DND-41 (cell line): ENCODE results near the gene KIF25.

ENCODE experiments used
- ATAC-seq: fragments of 200-7000 bp; cut with Tn5 transposase; 3 replicates; pipeline ENCODE4 v1.9.1; 2021; ENCODE audit warnings: low read depth; ENCODE audit not compliant: insufficient read depth
- DNase-seq: peaks from one replicate; pipeline ENCODE4 v3.0.0-alpha.2; 2020
- H2AFZ ChIP-seq: 2 replicates; pipeline ENCODE4 v1.6.0; 2012; ENCODE audit warnings: low read depth, low read length
- H3K27ac ChIP-seq: 2 replicates; pipeline ENCODE4 v1.5.1; 2012; ENCODE audit warnings: low read length, inconsistent platforms
- H3K27me3 ChIP-seq: fragments of 200-600 bp; sonication (generic); 2 replicates; pipeline ENCODE4 v1.6.0; 2012; ENCODE audit warnings: low read length, mild to moderate bottlenecking, inconsistent platforms; ENCODE audit not compliant: insufficient read depth, poor library complexity
- H3K36me3 ChIP-seq: 2 replicates; pipeline ENCODE4 v1.5.1; 2012; ENCODE audit warnings: low read length, inconsistent platforms; ENCODE audit not compliant: insufficient read depth
- H3K4me1 ChIP-seq: 2 replicates; pipeline ENCODE4 v1.5.1; 2012; ENCODE audit warnings: mild to moderate bottlenecking, low read length; ENCODE audit not compliant: insufficient read depth
- H3K4me2 ChIP-seq: 2 replicates; pipeline ENCODE4 v1.6.0; 2012; ENCODE audit warnings: mild to moderate bottlenecking, moderate library complexity, low read length, inconsistent platforms; ENCODE audit not compliant: insufficient read depth
- H3K4me3 ChIP-seq, 2 experiments: fragments of 200-600 bp in 1 of 2; shearing (Covaris generic) in 1 of 2; 2 replicates each; pipeline ENCODE4 v1.5.1; 2012 to 2016; ENCODE audit warnings: inconsistent platforms in 2 of 2, low read length in 2 of 2, mild to moderate bottlenecking in 2 of 2, low read depth in 1 of 2, moderate library complexity in 1 of 2
- H3K79me2 ChIP-seq: 2 replicates; pipeline ENCODE4 v1.6.0; 2012; ENCODE audit warnings: low read length, inconsistent platforms; ENCODE audit not compliant: insufficient read depth
- H3K9ac ChIP-seq: 2 replicates; pipeline ENCODE4 v1.6.0; 2012; ENCODE audit warnings: low read depth, mild to moderate bottlenecking, inconsistent platforms, low read length, moderate library complexity
- H3K9me3 ChIP-seq: 2 replicates; pipeline ENCODE4 v1.5.1; 2012; ENCODE audit warnings: low read length, moderate library complexity, mild to moderate bottlenecking, inconsistent platforms; ENCODE audit not compliant: insufficient read depth, severe bottlenecking
- H4K20me1 ChIP-seq: 2 replicates; pipeline ENCODE4 v1.6.0; 2012; ENCODE audit warnings: low read length; ENCODE audit not compliant: insufficient read depth
- CTCF ChIP-seq: IDR thresholded peaks from 2 replicates; pipeline ENCODE4 v1.5.1; 2012; ENCODE audit warnings: borderline replicate concordance, low read length, moderate library complexity, mild to moderate bottlenecking; ENCODE audit not compliant: poor library complexity, severe bottlenecking; ENCODE audit errors: extremely low read depth
- EZH2 ChIP-seq: IDR thresholded peaks from 3 replicates; pipeline ENCODE4 v1.6.1; 2012; ENCODE audit warnings: borderline replicate concordance, low read depth, mild to moderate bottlenecking, moderate library complexity, low read length, inconsistent platforms; ENCODE audit not compliant: severe bottlenecking

KIF25 gene

GRCh38 chr6:168063431-168063830 is 66.0 kb downstream of the KIF25 start:
- Histone ChIP-seq H3K27me3 (no peaks in the 10 kb centered on the region), H2AFZ (no peak overlapping the region), H3K4me2 (no peak overlapping the region), H3K79me2 (no peaks in the 10 kb centered on the region), H3K4me3 (no peak overlapping the region), H3K27ac (no peak overlapping the region), H3K9me3 (peaks cover 27% of the 10 kb centered on the region), H3K36me3 (no peaks in the 10 kb centered on the region), H3K9ac (no peak overlapping the region), H4K20me1 (no peaks in the 10 kb centered on the region), H3K4me1 (no peaks in the 10 kb centered on the region)
- ATAC-seq (no peak), DNase-seq (no peak)
- no peak for TF ChIP-seq CTCF
- TF ChIP-seq EZH2 = no peak

GRCh38 chr6:168064226-168064807 is 66.8 kb downstream of the KIF25 start:
- no peak for DNase-seq
- H2AFZ ChIP-seq = no peak overlapping the region
- peaks cover 23% of the 10 kb centered on the region for H3K9me3 ChIP-seq
- no peaks in the 10 kb centered on the region for H3K27me3 ChIP-seq
- H3K4me2 ChIP-seq = no peak overlapping the region
- no peak for ATAC-seq
- H3K4me3 ChIP-seq = no peak overlapping the region
- H3K36me3 ChIP-seq = no peaks in the 10 kb centered on the region
- H4K20me1 ChIP-seq = no peaks in the 10 kb centered on the region
- H3K79me2 ChIP-seq = no peaks in the 10 kb centered on the region
- TF ChIP-seq CTCF (no peak), EZH2 (no peak)
- H3K9ac ChIP-seq = no peak overlapping the region
- no peaks in the 10 kb centered on the region for H3K4me1 ChIP-seq
- H3K27ac ChIP-seq = no peak overlapping the region

DNA sequence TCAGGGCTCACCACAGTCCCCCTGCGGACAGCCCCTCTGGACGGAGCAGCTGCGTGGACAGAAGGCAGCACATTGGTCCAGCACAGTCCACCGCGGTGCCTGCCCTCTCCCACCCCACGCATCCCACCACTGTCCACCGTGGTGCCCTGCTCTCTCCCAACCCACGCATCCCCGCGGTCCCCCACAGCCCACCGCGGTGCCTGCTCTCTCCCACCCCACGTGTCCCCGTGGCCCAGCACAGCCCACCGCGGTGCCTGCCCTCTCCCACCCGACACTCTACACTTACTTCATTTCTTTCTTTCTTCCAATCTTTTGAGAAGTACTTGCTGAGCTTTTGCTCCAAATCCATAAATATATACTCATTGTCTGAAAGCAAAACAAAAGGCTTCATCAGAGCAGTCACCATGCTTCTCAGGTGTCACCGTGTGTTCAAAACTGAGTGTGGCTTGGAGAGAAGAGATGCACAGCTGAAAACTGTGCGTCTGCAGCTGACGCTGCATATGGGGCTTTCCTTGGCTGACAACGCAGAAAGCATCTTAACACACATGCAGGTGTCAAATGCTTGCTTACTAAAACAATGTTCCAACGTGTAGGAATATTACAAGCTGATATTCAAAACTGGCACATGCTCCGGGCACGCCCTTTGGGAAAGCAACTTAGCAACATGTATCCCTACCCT is 69.7 kb downstream of the KIF25 start:
- ATAC-seq = no peak
- no peak overlapping the region for H3K27ac ChIP-seq
- no peaks in the 10 kb centered on the region for H3K79me2 ChIP-seq
- H4K20me1 ChIP-seq = no peaks in the 10 kb centered on the region
- no peaks in the 10 kb centered on the region for H3K4me1 ChIP-seq
- no peak for DNase-seq
- H2AFZ ChIP-seq = no peak overlapping the region
- H3K9ac ChIP-seq = no peak overlapping the region
- H3K36me3 ChIP-seq = no peaks in the 10 kb centered on the region
- no peak overlapping the region for H3K4me2 ChIP-seq
- no peak for TF ChIP-seq EZH2
- no peak for TF ChIP-seq CTCF
- no peak overlapping the region for H3K4me3 ChIP-seq
- peaks cover 18% of the 10 kb centered on the region for H3K9me3 ChIP-seq
- H3K27me3 ChIP-seq = no peaks in the 10 kb centered on the region
